ENCODE data around the gene TPRA1.

GRCh38 chr3:127532561-127533203 lies 57.9 kb downstream of the TPRA1 start:
- TF ChIP-seq CTCF (IDR thresholded peaks at IDR 0.05) (no peak), POLR2A (IDR thresholded peaks at IDR 0.05) (no peak)

All from adrenal gland (tissue), 5 donors.